GM04504 (cell line): ENCODE data around the gene RNF19B.
"Not testable (repeated sequence)": the region's sequence is repeated elsewhere in the genome, so short reads cannot be mapped to it uniquely, and the experiment has no call there.

ENCODE experiments used
- DNase-seq: peaks from one replicate; pipeline ENCODE4 v3.0.0-alpha.2; 2012; ENCODE audit warnings: low read depth

The RNF19B gene

GRCh38 chr1:32991819-32992488 lies 27.3 kb upstream of the RNF19B start:
- no peak for DNase-seq

GRCh38 chr1:32991386-32991785 lies 26.8 kb upstream of the RNF19B start:
- DNase-seq, result no peak

GRCh38 chr1:32990887-32991286 lies 26.3 kb upstream of the RNF19B start:
- DNase-seq, result no peak

- DNase-seq, result peak; percentile 92
These were observed 24.8 kb upstream of the RNF19B start for GRCh38 chr1:32989160-32990050.

- peak; percentile 61 for DNase-seq
These were observed 24.1 kb upstream of the RNF19B start for GRCh38 chr1:32988665-32989064.

GRCh38 chr1:32985226-32985625 lies 20.6 kb upstream of the RNF19B start:
- DNase-seq, result no peak

- DNase-seq, result peak; percentile 66
These were observed 20.0 kb upstream of the RNF19B start for GRCh38 chr1:32984455-32985171.

- DNase-seq, result no peak
These were observed 19.5 kb upstream of the RNF19B start for GRCh38 chr1:32984090-32984454.

- DNase-seq, result no peak
These were observed 18.4 kb upstream of the RNF19B start for GRCh38 chr1:32983020-32983419.

GRCh38 chr1:32981003-32981901 lies 16.6 kb upstream of the RNF19B start:
- DNase-seq, result peak; percentile 57

GRCh38 chr1:32980080-32980479 lies 15.5 kb upstream of the RNF19B start:
- no peak for DNase-seq

- no peak for DNase-seq
These were observed 14.2 kb upstream of the RNF19B start for GRCh38 chr1:32978854-32979253.

- no peak for DNase-seq
These were observed 13.0 kb upstream of the RNF19B start for GRCh38 chr1:32977546-32978087.

GRCh38 chr1:32975055-32975454 lies 10.4 kb upstream of the RNF19B start:
- not testable (repeated sequence) for DNase-seq

GRCh38 chr1:32973458-32973857 lies 8.8 kb upstream of the RNF19B start:
- DNase-seq, result not testable (repeated sequence)

GRCh38 chr1:32972814-32973428 lies 8.3 kb upstream of the RNF19B start:
- DNase-seq, result no peak

- no peak for DNase-seq
These were observed 7.0 kb upstream of the RNF19B start for GRCh38 chr1:32971576-32971975.

GRCh38 chr1:32971156-32971555 lies 6.5 kb upstream of the RNF19B start:
- no peak for DNase-seq

GRCh38 chr1:32969566-32969965 lies 5.0 kb upstream of the RNF19B start:
- DNase-seq, result no peak

GRCh38 chr1:32967888-32968568 lies 3.4 kb upstream of the RNF19B start:
- DNase-seq, result no peak
